Stimulated activated CD4-positive, alpha-beta T cell treated with anti-CD3 and anti-CD28 coated beads, Interleukin-2, amount 100 ng/mL, for 48 hours (primary cell): ENCODE data around the gene RPL27.
"Not testable (repeated sequence)": the region's sequence is repeated elsewhere in the genome, so short reads cannot be mapped to it uniquely, and the experiment has no call there.

Source experiments
- DNase-seq, 2 donors: peaks; one replicate each; pipeline ENCODE4 v3.0.0-alpha.2; 2020

The RPL27 gene

GRCh38 chr17:42997390-42997983 lies 732 bp upstream of the RPL27 start:
- no peak for DNase-seq

DNA sequence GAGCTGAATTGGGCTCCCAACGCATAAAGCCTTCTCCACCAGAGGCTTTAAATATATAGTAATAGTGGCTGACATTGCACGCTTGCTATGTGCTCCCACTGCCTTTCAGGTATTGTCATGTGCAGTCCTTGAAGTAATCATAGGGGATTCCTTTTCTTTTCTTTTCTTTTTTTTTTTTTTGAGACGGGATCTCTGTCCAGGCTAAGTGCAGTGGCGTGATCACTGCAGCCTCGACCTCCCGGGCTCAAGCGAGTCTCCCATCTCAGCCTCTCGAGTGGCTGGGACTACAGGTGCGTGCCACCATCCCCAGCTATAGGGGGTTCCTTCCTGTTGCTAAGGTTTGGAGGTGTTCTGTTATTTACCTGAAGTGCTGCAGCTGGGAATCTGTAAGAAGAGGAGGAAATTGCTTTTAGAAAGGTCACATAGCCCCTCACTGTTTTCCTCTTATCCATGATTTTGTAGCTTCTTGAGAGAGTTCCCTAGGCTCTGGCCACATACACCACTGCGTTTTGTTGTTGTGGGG lies 845 bp downstream of the RPL27 start:
- DNase-seq, result no peak

GRCh38 chr17:43000894-43001293 lies 2.7 kb downstream of the RPL27 start:
- DNase-seq, result not testable (repeated sequence)

GRCh38 chr17:43003542-43004172 lies 5.4 kb downstream of the RPL27 start:
- DNase-seq, result no peak

- DNase-seq, result peak; percentile 77 to 79
Measured at GRCh38 chr17:43006639-43007551, 8.7 kb downstream of the RPL27 start, which contains the start of gene IFI35. Gene IFI35 (plus strand): TSS chr17:43006784. CDS start chr17:43006948, 164 bp downstream.

DNA sequence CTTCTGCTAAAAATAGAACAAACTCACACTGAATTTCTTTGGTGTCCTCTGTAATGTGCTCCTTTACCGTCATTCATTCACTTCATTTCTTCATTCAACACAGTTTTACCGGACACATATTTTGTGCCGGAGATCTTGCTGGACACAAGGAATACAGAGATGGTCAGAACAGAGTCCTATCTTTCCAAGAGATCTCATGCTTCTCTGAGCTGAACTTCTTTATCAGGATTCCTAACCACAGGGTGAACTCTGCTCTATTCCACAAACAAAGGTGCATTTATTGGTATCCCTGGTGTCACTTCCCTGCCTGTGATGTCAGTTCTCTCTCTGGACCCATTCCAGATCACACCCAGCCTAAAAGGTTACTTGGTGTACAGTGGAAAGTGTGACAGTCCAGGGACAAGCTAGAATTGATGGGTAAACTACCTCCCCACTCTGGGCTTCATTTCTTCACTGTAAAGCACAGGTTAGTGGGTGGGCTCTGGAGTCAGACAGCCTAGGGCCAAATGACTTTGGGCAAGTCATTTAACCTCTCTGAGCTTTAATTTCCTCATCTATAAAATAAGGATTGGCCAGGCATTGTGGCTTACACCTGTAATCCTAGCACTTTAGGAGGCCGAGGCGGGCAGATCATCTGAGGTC lies 12.6 kb downstream of the RPL27 start:
- DNase-seq, result no peak

DNA sequence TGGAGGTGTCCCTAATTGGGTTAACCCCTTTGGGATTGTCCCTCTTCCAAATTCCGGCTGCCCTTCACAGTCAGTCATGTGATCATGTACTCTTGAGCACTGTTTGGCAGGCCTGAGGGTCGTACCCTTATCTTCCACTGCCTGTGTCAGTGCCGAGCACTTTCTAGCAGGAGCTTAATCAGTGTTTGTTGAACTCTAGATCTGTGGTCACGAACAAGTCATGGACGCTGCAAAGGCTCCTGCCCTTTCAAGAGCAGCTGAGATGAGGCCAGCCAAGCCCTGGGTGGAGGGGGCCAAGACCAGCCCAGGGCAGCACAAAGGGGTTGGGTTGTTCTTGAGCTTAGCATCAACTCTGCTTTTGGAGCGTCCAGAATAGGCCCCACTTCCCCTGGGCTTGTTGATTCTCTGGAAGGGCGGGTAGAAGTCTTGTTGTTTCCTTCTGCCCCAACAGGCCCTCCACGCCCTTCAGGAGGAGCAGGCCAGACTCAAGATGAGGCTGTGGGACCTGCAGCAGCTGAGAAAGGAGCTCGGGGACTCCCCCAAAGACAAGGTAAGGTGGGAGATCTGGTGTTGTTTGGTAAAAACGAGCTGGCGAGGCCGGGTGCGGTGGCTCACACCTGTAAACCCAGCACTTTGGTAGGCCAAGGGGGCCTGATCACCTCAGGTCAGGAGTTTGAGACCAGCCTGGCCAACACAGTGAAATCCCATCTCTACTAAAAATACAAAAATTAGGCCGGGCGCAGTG lies 13.7 kb downstream of the RPL27 start:
- DNase-seq, result no peak

DNA sequence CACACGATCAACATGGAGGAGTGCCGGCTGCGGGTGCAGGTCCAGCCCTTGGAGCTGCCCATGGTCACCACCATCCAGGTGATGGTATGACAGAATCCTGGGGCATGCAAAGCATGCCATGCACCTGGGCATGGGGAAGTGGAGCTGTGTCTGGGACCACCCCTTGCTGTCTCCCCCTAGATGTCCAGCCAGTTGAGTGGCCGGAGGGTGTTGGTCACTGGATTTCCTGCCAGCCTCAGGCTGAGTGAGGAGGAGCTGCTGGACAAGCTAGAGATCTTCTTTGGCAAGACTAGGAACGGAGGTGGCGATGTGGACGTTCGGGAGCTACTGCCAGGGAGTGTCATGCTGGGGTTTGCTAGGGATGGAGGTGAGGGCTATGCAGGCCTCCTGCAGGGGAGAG lies 15.1 kb downstream of the RPL27 start:
- no peak for DNase-seq

DNA sequence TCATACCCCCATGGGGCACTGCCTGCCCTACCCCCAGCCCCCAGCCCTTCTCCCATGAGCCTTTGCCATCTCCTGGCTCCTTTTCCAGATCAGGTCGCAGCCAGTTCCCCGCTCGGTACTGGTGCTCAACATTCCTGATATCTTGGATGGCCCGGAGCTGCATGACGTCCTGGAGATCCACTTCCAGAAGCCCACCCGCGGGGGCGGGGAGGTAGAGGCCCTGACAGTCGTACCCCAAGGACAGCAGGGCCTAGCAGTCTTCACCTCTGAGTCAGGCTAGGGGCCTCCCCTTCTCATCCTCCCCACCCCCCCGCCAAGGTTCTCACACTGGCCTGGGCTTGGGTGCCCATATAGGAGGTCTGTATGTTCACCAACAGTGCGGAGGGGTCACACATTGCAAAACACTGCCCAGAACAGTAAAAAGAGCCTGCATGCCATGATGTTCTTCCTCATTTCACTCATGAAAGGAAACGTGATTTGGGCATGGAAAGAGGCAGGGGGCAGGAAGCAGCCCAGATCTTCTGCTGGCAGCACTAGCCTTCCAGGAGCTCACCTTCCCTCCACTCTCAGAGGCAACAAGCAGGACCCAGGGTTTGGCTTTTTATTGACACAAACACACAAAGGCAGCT lies 15.9 kb downstream of the RPL27 start:
- no peak for DNase-seq

GRCh38 chr17:43014649-43015542 lies 16.7 kb downstream of the RPL27 start:
- no peak for DNase-seq

- DNase-seq, result no peak
Measured at GRCh38 chr17:43015579-43015978, 17.4 kb downstream of the RPL27 start.

DNA sequence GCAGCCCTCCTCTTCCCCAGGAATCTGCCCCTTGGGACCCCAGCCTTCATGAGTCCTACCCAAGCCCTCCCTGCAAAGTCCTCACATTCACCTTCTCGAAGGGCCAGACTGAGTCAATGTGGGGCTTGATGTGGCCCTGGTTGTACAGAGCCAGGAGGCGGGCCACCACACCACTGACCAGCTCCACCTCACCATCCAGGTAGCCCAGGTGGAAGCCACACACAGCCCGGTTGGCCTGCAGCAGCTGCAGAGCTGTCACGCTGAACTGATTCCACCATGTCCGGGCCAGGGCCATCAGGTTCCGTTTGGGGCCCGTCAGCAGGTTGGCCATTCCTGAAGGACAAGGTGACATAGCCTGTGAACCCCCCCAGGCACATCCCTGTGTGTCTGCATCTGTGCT lies 18.0 kb downstream of the RPL27 start:
- DNase-seq, result no peak

GRCh38 chr17:43018008-43018853 lies 20.0 kb downstream of the RPL27 start:
- DNase-seq, result no peak

DNA sequence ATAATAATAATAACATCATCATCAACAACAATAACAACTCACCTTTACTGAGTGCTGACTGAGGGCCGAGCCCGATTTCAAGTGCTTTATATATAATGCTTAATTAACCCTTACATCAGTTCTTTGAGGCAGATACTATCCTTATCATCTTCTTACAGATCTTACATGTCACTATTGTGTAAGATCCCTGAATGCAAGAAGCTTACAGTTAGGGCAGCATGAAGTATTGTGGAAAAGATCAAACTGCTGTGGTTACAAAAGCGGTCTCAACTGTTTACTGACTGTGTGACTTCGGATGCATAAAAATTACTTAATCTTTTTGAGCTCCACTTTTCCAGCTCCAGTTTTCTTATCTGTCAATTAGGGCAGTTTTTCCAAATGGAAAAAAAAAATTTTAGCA lies 20.7 kb downstream of the RPL27 start:
- DNase-seq, result no peak

DNA sequence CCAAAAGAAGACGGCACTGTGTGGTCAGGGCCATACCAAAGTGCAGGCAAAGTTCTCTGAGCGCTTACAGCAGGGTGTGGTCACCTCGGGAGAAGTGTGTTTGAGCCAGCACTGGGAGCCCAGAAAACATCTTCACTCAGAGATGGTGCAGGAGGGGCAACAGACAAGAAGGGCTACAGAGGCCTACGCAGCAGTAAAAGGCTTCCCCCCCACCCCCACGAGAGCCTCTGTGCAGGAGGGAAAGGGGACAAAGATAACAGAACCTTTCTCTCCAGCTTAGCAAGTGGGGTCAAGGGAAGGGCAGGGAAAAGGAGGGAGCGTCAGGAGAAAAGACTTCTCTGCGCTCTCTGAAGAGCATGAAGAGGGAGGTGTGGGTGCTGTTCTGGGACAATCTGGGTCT lies 21.2 kb downstream of the RPL27 start:
- no peak for DNase-seq

DNA sequence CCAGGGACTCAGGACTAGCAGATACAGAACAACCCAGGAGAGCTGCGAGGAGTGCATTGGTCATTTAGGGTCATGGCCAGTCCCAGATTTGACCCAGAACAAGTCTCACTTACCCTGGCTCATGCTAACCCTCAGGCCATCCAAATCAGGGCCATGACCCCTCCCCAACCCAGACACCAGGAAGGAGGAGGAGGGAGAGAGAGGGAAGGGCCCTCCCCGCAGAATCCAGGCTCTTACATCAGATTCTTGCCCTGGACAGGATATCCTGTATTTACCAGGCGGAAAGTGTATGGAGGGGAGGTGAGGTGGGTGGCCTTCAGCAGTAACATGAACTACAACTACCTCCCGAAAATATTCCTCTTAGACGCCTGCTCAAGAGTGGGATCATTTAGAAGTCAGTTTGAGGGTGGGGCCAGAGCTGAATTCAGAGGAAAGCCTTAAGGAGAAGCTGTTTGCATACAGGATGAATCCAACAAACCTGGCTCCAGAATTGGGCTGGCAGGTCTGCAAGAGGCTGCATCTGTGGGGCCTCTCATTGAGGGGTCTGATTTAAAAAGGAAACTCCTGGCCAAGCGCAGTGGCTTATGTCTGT lies 21.9 kb downstream of the RPL27 start:
- no peak for DNase-seq

- DNase-seq, result no peak
Measured at GRCh38 chr17:43020789-43021740, 22.8 kb downstream of the RPL27 start.
